ENCODE measurements around the gene CTSW. TPM values are rescaled to one million over a fixed set of nuclear protein-coding genes. Genes with fewer than 3 reads are reported as not detected.

Gene CTSW
- polyA plus RNA-seq, 1 donor (not counting 4 experiments of a cell fraction or from before 2014, with no cell fraction given), result not detected

GRCh38 chr11:65917077-65917433 lies 37.4 kb downstream of the CTSW start:
- DNase-seq (ENCODE audit: low read depth, low spot score) (no peak), FAIRE-seq (no peak)
- Histone ChIP-seq H3K9ac (ENCODE audit: control insufficient read depth, extremely low read depth, insufficient read depth, low read length) (peak overlapping the region; percentile 91), H3K36me3 (ENCODE audit: control insufficient read depth in 2 of 2, extremely low read depth in 1 of 2, insufficient read depth in 2 of 2, low read length in 2 of 2) (peaks cover 6 to 8% of the 10 kb centered on the region in 2 experiments), H3K4me2 (ENCODE audit: control insufficient read depth, extremely low read depth, insufficient read depth, low read depth, low read length) (peak overlapping the region; percentile 73), H2AFZ (ENCODE audit: control insufficient read depth, low read length) (no peak overlapping the region), H3K9me3 (ENCODE audit: control insufficient read depth, low read depth, low read length) (no peaks in the 10 kb centered on the region), H3K9me1 (ENCODE audit: control insufficient read depth, extremely low read depth, insufficient read depth, low read length) (no peaks in the 10 kb centered on the region), H4K20me1 (ENCODE audit: control insufficient read depth, extremely low read depth, insufficient read depth, low read length) (no peaks in the 10 kb centered on the region), H3K4me3 (ENCODE audit: control insufficient read depth in 2 of 3, extremely low read depth in 1 of 3, insufficient read depth in 2 of 3, low read depth in 1 of 3, low read length in 3 of 3) (peak overlapping the region in 1 of 3 experiments; percentile 66), H3K27ac (ENCODE audit: control insufficient read depth, insufficient read depth, low read length) (peak overlapping the region; percentile 95), H3K79me2 (ENCODE audit: control insufficient read depth, insufficient read depth, low read length) (peaks cover 47% of the 10 kb centered on the region), H3K27me3 (ENCODE audit: control insufficient read depth, extremely low read depth, insufficient read depth, low read length) (no peaks in the 10 kb centered on the region), H3K4me1 (ENCODE audit: control insufficient read depth, extremely low read depth, insufficient read depth, low read length) (peaks cover 70% of the 10 kb centered on the region)
- dilution Hi-C loops (cut with MboI; ENCODE audit: extremely low pct_ligation_motif_present, low sequenced_read_pairs), result no loop called here
- TF ChIP-seq, protein P1, sequence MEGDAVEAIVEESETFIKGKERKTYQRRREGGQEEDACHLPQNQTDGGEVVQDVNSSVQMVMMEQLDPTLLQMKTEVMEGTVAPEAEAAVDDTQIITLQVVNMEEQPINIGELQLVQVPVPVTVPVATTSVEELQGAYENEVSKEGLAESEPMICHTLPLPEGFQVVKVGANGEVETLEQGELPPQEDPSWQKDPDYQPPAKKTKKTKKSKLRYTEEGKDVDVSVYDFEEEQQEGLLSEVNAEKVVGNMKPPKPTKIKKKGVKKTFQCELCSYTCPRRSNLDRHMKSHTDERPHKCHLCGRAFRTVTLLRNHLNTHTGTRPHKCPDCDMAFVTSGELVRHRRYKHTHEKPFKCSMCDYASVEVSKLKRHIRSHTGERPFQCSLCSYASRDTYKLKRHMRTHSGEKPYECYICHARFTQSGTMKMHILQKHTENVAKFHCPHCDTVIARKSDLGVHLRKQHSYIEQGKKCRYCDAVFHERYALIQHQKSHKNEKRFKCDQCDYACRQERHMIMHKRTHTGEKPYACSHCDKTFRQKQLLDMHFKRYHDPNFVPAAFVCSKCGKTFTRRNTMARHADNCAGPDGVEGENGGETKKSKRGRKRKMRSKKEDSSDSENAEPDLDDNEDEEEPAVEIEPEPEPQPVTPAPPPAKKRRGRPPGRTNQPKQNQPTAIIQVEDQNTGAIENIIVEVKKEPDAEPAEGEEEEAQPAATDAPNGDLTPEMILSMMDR (optimal IDR thresholded peaks at IDR 0.05 in 1 of 3, IDR thresholded peaks at IDR 0.05 in 1 of 3, conservative IDR thresholded peaks at IDR 0.05 in 1 of 3; ENCODE audit: extremely low read depth in 1 of 3, insufficient read depth in 2 of 3, low read length in 3 of 3), result no peak
- no peak for TF ChIP-seq EZH2 (IDR thresholded peaks at IDR 0.05; ENCODE audit: low read length)

DNA sequence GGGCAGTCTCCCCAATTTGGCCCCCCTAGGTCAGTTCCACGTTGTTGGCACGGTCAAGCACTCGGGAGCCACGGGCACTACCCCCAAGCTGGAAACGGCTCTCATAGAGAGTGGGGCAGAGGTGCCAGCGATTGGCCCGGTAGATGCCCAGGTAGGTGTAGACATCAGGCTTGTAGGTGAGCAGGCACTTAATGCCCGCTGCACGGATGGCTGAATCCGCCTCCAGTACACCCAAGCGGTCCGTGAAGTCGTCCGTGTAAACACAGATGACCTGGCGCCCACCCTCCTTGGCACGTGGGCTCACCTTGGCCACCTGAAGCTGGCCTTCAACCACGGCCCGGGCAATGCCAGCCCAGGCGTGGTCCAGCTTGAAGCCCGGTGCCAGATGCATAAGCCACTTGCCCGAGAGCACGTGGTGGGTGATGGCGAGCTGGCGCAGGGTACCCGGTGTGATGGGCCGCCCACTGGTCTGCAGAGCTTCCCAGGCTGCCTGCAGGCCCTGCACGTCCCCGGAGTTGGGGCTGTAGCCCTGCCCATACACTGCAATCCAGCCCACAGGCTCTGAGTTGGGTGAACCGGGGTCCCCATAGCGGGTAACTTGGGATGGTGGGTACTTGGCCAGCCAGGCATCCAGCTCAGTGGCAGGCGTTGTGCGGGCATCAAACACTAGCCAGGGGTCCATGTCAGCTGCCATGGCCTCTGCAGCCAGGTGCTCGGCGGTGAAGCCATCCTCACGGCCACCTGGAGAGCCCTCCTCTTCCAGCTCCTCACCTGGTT lies 38.0 kb downstream of the CTSW start:
- FAIRE-seq (no peak), DNase-seq (ENCODE audit: low read depth, low spot score) (no peak)
- Histone ChIP-seq H3K9ac (ENCODE audit: control insufficient read depth, extremely low read depth, insufficient read depth, low read length) (peak overlapping the region; percentile 91), H2AFZ (ENCODE audit: control insufficient read depth, low read length) (no peak overlapping the region), H3K9me1 (ENCODE audit: control insufficient read depth, extremely low read depth, insufficient read depth, low read length) (no peaks in the 10 kb centered on the region), H3K4me2 (ENCODE audit: control insufficient read depth, extremely low read depth, insufficient read depth, low read depth, low read length) (peak overlapping the region; percentile 73), H3K36me3 (ENCODE audit: control insufficient read depth in 2 of 2, extremely low read depth in 1 of 2, insufficient read depth in 2 of 2, low read length in 2 of 2) (peaks cover 6 to 14% of the 10 kb centered on the region in 2 experiments), H3K27me3 (ENCODE audit: control insufficient read depth, extremely low read depth, insufficient read depth, low read length) (no peaks in the 10 kb centered on the region), H3K4me1 (ENCODE audit: control insufficient read depth, extremely low read depth, insufficient read depth, low read length) (peaks cover 70% of the 10 kb centered on the region), H3K4me3 (ENCODE audit: control insufficient read depth in 2 of 3, extremely low read depth in 1 of 3, insufficient read depth in 2 of 3, low read depth in 1 of 3, low read length in 3 of 3) (peak overlapping the region; percentile 44 to 66 (median 59)), H3K79me2 (ENCODE audit: control insufficient read depth, insufficient read depth, low read length) (peaks cover 47% of the 10 kb centered on the region), H4K20me1 (ENCODE audit: control insufficient read depth, extremely low read depth, insufficient read depth, low read length) (no peaks in the 10 kb centered on the region), H3K9me3 (ENCODE audit: control insufficient read depth, low read depth, low read length) (no peaks in the 10 kb centered on the region), H3K27ac (ENCODE audit: control insufficient read depth, insufficient read depth, low read length) (peak overlapping the region; percentile 95)
- dilution Hi-C loops (cut with MboI; ENCODE audit: extremely low pct_ligation_motif_present, low sequenced_read_pairs), result no loop called here
- TF ChIP-seq, protein P1 (optimal IDR thresholded peaks at IDR 0.05 in 1 of 3, IDR thresholded peaks at IDR 0.05 in 1 of 3, conservative IDR thresholded peaks at IDR 0.05 in 1 of 3; ENCODE audit: extremely low read depth in 1 of 3, insufficient read depth in 2 of 3, low read length in 3 of 3), result no peak
- TF ChIP-seq EZH2 (IDR thresholded peaks at IDR 0.05; ENCODE audit: low read length), result no peak
